DMS153 (cell line): ENCODE measurements around the gene ZNF133.

Source experiments
- DNase-seq: peaks from one replicate; lab custom pipeline; 2025; lab: John Stamatoyannopoulos, UW

Gene ZNF133

DNA sequence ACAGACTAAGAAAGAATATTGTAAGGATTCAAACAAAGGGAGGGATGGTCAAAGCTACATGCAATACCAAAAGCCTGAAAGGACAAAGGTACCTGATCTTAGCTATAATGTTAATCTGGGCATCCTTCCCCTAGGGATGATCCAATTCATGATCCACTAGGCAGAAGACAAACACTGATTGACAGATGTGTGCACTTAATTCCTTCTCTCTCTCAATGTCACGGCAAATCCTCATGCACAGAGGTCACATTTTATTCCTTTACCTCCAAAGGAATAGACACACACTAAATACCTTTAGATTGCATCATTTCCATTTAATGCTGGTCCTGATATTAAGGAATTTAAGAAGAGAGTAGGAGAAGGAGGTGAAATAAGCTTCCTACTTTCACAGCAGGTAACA lies 73.4 kb downstream of the ZNF133 start:
- no peak for DNase-seq

DNA sequence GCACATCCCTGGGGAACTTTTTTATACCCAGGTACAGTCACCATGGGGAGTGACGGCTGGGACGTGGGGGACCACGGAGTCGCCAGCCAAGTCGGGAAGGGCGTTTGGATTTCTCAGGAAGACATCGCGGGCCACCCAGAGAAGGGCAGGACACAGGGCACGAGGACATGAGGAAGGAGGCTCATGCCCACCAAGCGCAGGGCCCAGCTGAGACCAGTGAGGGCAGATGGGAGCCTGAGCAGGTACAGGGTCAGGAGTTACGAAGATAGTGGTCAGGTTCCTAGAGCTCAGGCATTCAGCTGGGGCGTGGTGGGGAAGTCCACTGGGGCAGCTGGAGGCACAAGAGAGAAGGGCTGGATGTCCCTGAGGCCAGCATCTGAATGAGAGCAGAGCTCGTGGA lies 74.6 kb downstream of the ZNF133 start:
- DNase-seq = no peak

DNA sequence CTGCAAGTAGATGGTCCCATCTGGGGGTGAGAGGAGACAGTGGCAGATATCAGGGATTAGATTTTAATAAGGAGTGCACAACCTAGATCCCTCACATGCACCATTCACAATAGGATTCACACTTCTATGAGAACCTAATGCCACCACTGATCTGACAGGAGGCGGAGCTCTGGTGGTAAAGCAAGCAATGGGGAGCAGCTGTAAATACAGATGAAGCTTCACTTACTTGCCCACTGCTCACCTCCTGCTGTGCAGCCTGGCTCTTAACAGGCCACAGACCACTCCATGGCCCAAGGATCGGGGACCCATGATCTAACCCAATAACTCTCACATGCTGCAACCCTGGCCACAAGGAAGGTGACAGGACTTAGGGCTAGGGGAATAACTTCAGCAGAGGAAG lies 75.4 kb downstream of the ZNF133 start:
- no peak for DNase-seq

DNA sequence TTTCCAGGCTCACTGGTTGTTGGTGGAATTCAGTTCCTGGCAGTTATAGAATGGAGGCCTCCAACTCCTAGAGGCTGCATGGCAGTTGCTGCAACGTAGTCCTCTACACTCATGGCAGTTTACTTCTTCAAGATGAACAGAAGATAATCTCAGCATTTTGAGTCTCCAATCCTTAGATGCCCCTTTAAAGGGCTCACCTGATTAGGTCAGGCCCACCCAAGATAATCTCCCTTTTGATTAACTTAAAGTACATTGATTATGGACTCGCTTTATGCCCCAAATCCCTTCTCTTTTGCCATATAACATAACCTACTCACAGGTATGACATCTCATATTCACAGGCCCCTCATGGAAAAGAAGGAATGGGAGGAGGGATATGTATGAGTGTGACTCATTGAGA lies 76.4 kb downstream of the ZNF133 start:
- no peak for DNase-seq
